Liver (tissue), 9 donors: ENCODE results near the gene PIP5K1C. TPM values are rescaled to one million over a fixed set of nuclear protein-coding genes. Genes with fewer than 3 reads are reported as not detected.

Experiments used
- DNase-seq: peaks from one replicate; pipeline ENCODE4 v3.0.0-alpha.2; 2017; ENCODE audit warnings: low spot score
- H3K27ac ChIP-seq, 2 donors: one replicate each; pipeline ENCODE4 v1.7.0; 2013; ENCODE audit warnings: inconsistent platforms in 2 of 2, low read length in 2 of 2, control low read depth in 1 of 2, low read depth in 1 of 2, mild to moderate bottlenecking in 1 of 2
- H3K27me3 ChIP-seq, 4 donors: one replicate each; pipeline versions ENCODE4 v1.6.1 to v1.7.0; 2013; ENCODE audit warnings: low read length in 3 of 4, inconsistent platforms in 1 of 4, mild to moderate bottlenecking in 1 of 4, moderate library complexity in 1 of 4; ENCODE audit not compliant: control insufficient read depth in 4 of 4, insufficient read depth in 4 of 4
- H3K36me3 ChIP-seq, 4 donors: one replicate each; pipeline versions ENCODE4 v1.6.1 to v1.7.0; 2013; ENCODE audit warnings: low read length in 3 of 4, mild to moderate bottlenecking in 3 of 4, low read depth in 1 of 4, moderate library complexity in 1 of 4; ENCODE audit not compliant: control insufficient read depth in 4 of 4, insufficient read depth in 3 of 4
- H3K4me1 ChIP-seq, 4 donors: one replicate each; pipeline versions ENCODE4 v1.6.1 to v1.7.0; 2013; ENCODE audit warnings: low read length in 3 of 4, mild to moderate bottlenecking in 3 of 4, moderate library complexity in 1 of 4; ENCODE audit not compliant: control insufficient read depth in 4 of 4, insufficient read depth in 4 of 4
- H3K4me3 ChIP-seq, 3 donors: one replicate each; pipeline versions ENCODE4 v1.6.1 to v1.7.0; 2013; ENCODE audit warnings: low read length in 3 of 3, control low read depth in 1 of 3, low read depth in 1 of 3, mild to moderate bottlenecking in 1 of 3
- H3K9ac ChIP-seq, 2 donors: one replicate each; pipeline ENCODE4 v1.7.0; 2013; ENCODE audit warnings: low read length in 2 of 2, mild to moderate bottlenecking in 2 of 2, moderate library complexity in 2 of 2, control low read depth in 1 of 2, low read depth in 1 of 2
- H3K9me3 ChIP-seq, 4 donors: one replicate each; pipeline versions ENCODE4 v1.6.1 to v1.7.0; 2013; ENCODE audit warnings: low read length in 3 of 4; ENCODE audit not compliant: control insufficient read depth in 4 of 4
- ATF3 ChIP-seq: IDR thresholded peaks from 2 replicates; pipeline ENCODE4 v1.6.1; 2016; ENCODE audit warnings: antibody characterized with exemption
- CTCF ChIP-seq: fragments of 150-350 bp; IDR thresholded peaks from 2 replicates; pipeline ENCODE4 v1.5.1; 2017; ENCODE audit warnings: improper control_type of control experiment, low read depth, low read length; ENCODE audit not compliant: missing input control
- FOXA1 ChIP-seq: IDR thresholded peaks from 2 replicates; pipeline ENCODE4 v1.6.1; 2016; ENCODE audit warnings: antibody characterized with exemption
- FOXA2 ChIP-seq: IDR thresholded peaks from 2 replicates; pipeline ENCODE4 v1.6.1; 2016; ENCODE audit warnings: antibody characterized with exemption
- GABPA ChIP-seq, 2 donors: IDR thresholded peaks in 1 of 2; conservative IDR thresholded peaks in 1 of 2; 2 replicates each; pipeline ENCODE4 v1.6.1; 2016; ENCODE audit warnings: antibody characterized with exemption in 2 of 2, mild to moderate bottlenecking in 1 of 2, moderate library complexity in 1 of 2
- JUND ChIP-seq, 2 donors: IDR thresholded peaks; 2 replicates each; pipeline ENCODE4 v1.6.1; 2016; ENCODE audit warnings: antibody characterized with exemption in 2 of 2
- MAX ChIP-seq: IDR thresholded peaks from 2 replicates; pipeline ENCODE4 v1.6.1; 2016; ENCODE audit warnings: antibody characterized with exemption
- NR2F2 ChIP-seq: IDR thresholded peaks from 2 replicates; pipeline ENCODE4 v1.6.1; 2016; ENCODE audit warnings: antibody characterized with exemption
- REST ChIP-seq: IDR thresholded peaks from 2 replicates; pipeline ENCODE4 v1.6.1; 2016; ENCODE audit warnings: antibody characterized with exemption, mild to moderate bottlenecking
- RXRA ChIP-seq, 2 donors: IDR thresholded peaks; 2 replicates each; pipeline ENCODE4 v1.6.1; 2017 to 2018; ENCODE audit warnings: antibody characterized with exemption in 2 of 2, mild to moderate bottlenecking in 1 of 2
- SP1 ChIP-seq: IDR thresholded peaks from 2 replicates; pipeline ENCODE4 v1.6.1; 2018; ENCODE audit warnings: antibody characterized with exemption, mild to moderate bottlenecking
- TAF1 ChIP-seq: conservative IDR thresholded peaks from 2 replicates; pipeline ENCODE4 v1.6.1; 2016; ENCODE audit warnings: antibody characterized with exemption, mild to moderate bottlenecking
- YY1 ChIP-seq: IDR thresholded peaks from 2 replicates; pipeline ENCODE4 v1.6.1; 2016; ENCODE audit warnings: antibody characterized with exemption, mild to moderate bottlenecking
- ZBTB33 ChIP-seq: IDR thresholded peaks from 2 replicates; pipeline ENCODE4 v1.6.1; 2016; ENCODE audit warnings: antibody characterized with exemption
- WGBS: extraction: QIAGEN DNeasy Blood & Tissue Kit; methylation state at CpG from one replicate; pipeline ENCODE4 v1.1.7; 2013; 5-methylcytosine and 5-hydroxymethylcytosine counted together
- polyA plus RNA-seq, 2 donors: library from polyadenylated mRNA; stranded (reverse) in 1 of 2; unstranded in 1 of 2; fragments of 200-250 nt in 1 of 2; fragments of >200 nt in 1 of 2; fragmentation: Nextera tagmentation in 1 of 2; extraction: Ambion mirVana in 1 of 2; gene quantifications; one replicate each; pipeline versions ENCODE4 v1.2.1 to v1.2.3, GENCODE V29; 2013 to 2015
- total RNA-seq, 2 donors: library from RNA; depleted of rRNA; stranded (reverse); fragments of >200 nt; gene quantifications; one replicate each; pipeline ENCODE4 v1.2.3, GENCODE V29; 2014
- donor health status: healthy.
- donor health status: healthy.
- donor health status: healthy.
- donor health status: healthy.
- donor health status: healthy.

PIP5K1C gene
- total and polyA plus RNA-seq, 4 donors = 1.8 to 7.4 (median 6.0) TPM

- no peak for TF ChIP-seq GABPA (IDR thresholded peaks at IDR 0.05 in 1 of 2, conservative IDR thresholded peaks at IDR 0.05 in 1 of 2)
- TF ChIP-seq FOXA1 = no peak
These were observed 37.4 kb upstream of the PIP5K1C start (continued) for GRCh38 chr19:3737487-3738205.

- peaks cover 3 to 26% (median 6%) of the 10 kb centered on the region in 4 donors for H3K36me3 ChIP-seq
- H3K27me3 ChIP-seq = no peaks in the 10 kb centered on the region
- no peaks in the 10 kb centered on the region for H3K9me3 ChIP-seq
- no peak overlapping the region for H3K27ac ChIP-seq
- no peaks in the 10 kb centered on the region for H3K4me1 ChIP-seq
- no peak overlapping the region for H3K4me3 ChIP-seq
- TF ChIP-seq RXRA (IDR thresholded peaks at IDR 0.05) = no peak
- TF ChIP-seq SP1 = no peak
- TF ChIP-seq REST = no peak
- no peak for TF ChIP-seq MAX
- TF ChIP-seq TAF1 = no peak
- TF ChIP-seq ZBTB33 = no peak
- TF ChIP-seq CTCF = no peak
- no peak for TF ChIP-seq JUND (IDR thresholded peaks at IDR 0.05)
- no peak for TF ChIP-seq NR2F2
- no peak for DNase-seq
- WGBS = 91% methylated on average over 21 of the region's 21 CpGs
- no peak overlapping the region for H3K9ac ChIP-seq
These were observed 35.9 kb upstream of the PIP5K1C start for GRCh38 chr19:3736106-3736724.

- Histone ChIP-seq H3K27ac (no peak overlapping the region), H3K9ac (no peak overlapping the region), H3K36me3 (peaks cover 3 to 20% (median 6%) of the 10 kb centered on the region in 4 donors), H3K4me1 (no peaks in the 10 kb centered on the region), H3K4me3 (no peak overlapping the region), H3K9me3 (no peaks in the 10 kb centered on the region), H3K27me3 (no peaks in the 10 kb centered on the region)
- 98% methylated on average over 14 of the region's 14 CpGs for WGBS
- DNase-seq = no peak
- TF ChIP-seq ATF3 (no peak), NR2F2 (no peak), FOXA1 (no peak), YY1 (no peak), RXRA (IDR thresholded peaks at IDR 0.05) (no peak), JUND (IDR thresholded peaks at IDR 0.05) (no peak), TAF1 (no peak), REST (no peak), FOXA2 (no peak)
These were observed 34.0 kb upstream of the PIP5K1C start for GRCh38 chr19:3734310-3734600.
